ENCODE results near the gene MAFG.

- no peak for TF ChIP-seq POLR2A (IDR thresholded peaks at IDR 0.05)
- no peak for TF ChIP-seq CTCF (IDR thresholded peaks at IDR 0.05)
Observed at GRCh38 chr17:81947189-81947588, 19.7 kb upstream of the MAFG start, which contains the start of gene MYADML2.

Measured in adrenal gland (tissue), 5 donors.